Upper lobe of left lung (tissue), 6 donors: Measurements from ENCODE around the gene CFAP69. TPM values are rescaled to one million over a fixed set of nuclear protein-coding genes. Genes with fewer than 3 reads are reported as not detected.
A peak's percentile ranks its signal among the peaks of the same experiment; 100 is the strongest.

ENCODE experiments used
- ATAC-seq, 2 donors: fragments of 200-7000 bp; cut with Tn5 transposase; one replicate each; pipeline ENCODE4 v1.9.1; 2022; ENCODE audit warnings: mild to moderate bottlenecking in 2 of 2, moderate library complexity in 2 of 2; ENCODE audit not compliant: low FRiP score in 2 of 2
- DNase-seq, 2 donors: peaks; one replicate each; pipeline ENCODE4 v3.0.0-alpha.2; 2019 to 2020
- H3K27ac ChIP-seq, 4 donors: fragments of 200-600 bp; sonication (generic); one replicate each; pipeline ENCODE4 v1.5.1; 2016 to 2019
- H3K27me3 ChIP-seq, 4 donors: fragments of 200-600 bp; sonication (generic); one replicate each; pipeline ENCODE4 v1.5.1; 2017 to 2019
- H3K36me3 ChIP-seq, 4 donors: fragments of 200-600 bp; sonication (generic); one replicate each; pipeline ENCODE4 v1.5.1; 2016 to 2019
- H3K4me1 ChIP-seq, 4 donors: fragments of 200-600 bp; sonication (generic); one replicate each; pipeline ENCODE4 v1.5.1; 2018 to 2019
- H3K4me3 ChIP-seq, 4 donors: fragments of 200-600 bp; sonication (generic); one replicate each; pipeline ENCODE4 v1.5.1; 2017 to 2019; ENCODE audit warnings: mild to moderate bottlenecking in 2 of 4, moderate library complexity in 1 of 4
- H3K9me3 ChIP-seq, 4 donors: fragments of 200-600 bp; sonication (generic); one replicate each; pipeline ENCODE4 v1.5.1; 2018 to 2019
- CTCF ChIP-seq, 6 experiments: fragments of 450-650 bp in 4 of 6; fragments of 200-600 bp in 2 of 6; sonication (generic) in 2 of 6; IDR thresholded peaks; one replicate each; pipeline ENCODE4 v1.5.1; 2016 to 2019; ENCODE audit warnings: antibody characterized with exemption in 6 of 6
- EP300 ChIP-seq, 4 donors: sonication (generic); formaldehyde crosslinking; IDR thresholded peaks; one replicate each; pipeline ENCODE4 v1.5.1; 2017; ENCODE audit warnings: antibody characterized with exemption in 4 of 4, control low read depth in 2 of 4
- POLR2A ChIP-seq, 4 donors: fragments of 450-650 bp; IDR thresholded peaks; one replicate each; pipeline ENCODE4 v1.5.1; 2016 to 2017; ENCODE audit warnings: antibody characterized with exemption in 4 of 4, mild to moderate bottlenecking in 2 of 4
- POLR2AphosphoS5 ChIP-seq, 2 donors: sonication (generic); formaldehyde crosslinking; IDR thresholded peaks; one replicate each; pipeline ENCODE4 v1.5.1; 2017; ENCODE audit warnings: antibody characterized with exemption in 2 of 2
- WGBS, 2 donors: methylation state at CpG; one replicate each; pipeline ENCODE4 v1.1.5; 2017 to 2018; 5-methylcytosine and 5-hydroxymethylcytosine counted together
- total RNA-seq, 6 donors: library from RNA; depleted of rRNA in 4 of 6; stranded (reverse); fragments of >200 nt in 4 of 6; gene quantifications; one replicate each; pipeline versions ENCODE4 v1.1.0 to v1.2.1, GENCODE V29; 2016 to 2021
- donor health status: DM: no; HTN: no; CAD: no; lungs with moderate emphysema.
- donor health status: DM: no; HTN: yes; CAD: no; lungs with severe emphysema.

Gene CFAP69
- total RNA-seq, 6 donors from 2014 or later: 3.4 to 34.9 (median 6.9) TPM

- no peak for DNase-seq
- WGBS, 2 donors: 94 to 100% methylated on average over 2 of the region's 2 CpGs
Measured at GRCh38 chr7:90270431-90271178, 25.6 kb downstream of the CFAP69 start.

GRCh38 chr7:90271753-90272152 lies 26.8 kb downstream of the CFAP69 start:
- no peaks in the 10 kb centered on the region for H3K9me3 ChIP-seq
- no peaks in the 10 kb centered on the region for H3K27me3 ChIP-seq
- 62 to 65% methylated on average over 2 of the region's 2 CpGs for WGBS, 2 donors
- H3K4me1 ChIP-seq: no peaks in the 10 kb centered on the region
- no peaks in the 10 kb centered on the region for H3K36me3 ChIP-seq
- H3K27ac ChIP-seq: no peak overlapping the region
- no peak for DNase-seq
- ATAC-seq: peak in 1 of 2 donors; percentile 80
- TF ChIP-seq POLR2A (IDR thresholded peaks at IDR 0.05): no peak
- TF ChIP-seq EP300 (IDR thresholded peaks at IDR 0.05): no peak
- TF ChIP-seq CTCF (IDR thresholded peaks at IDR 0.05): no peak
- TF ChIP-seq POLR2AphosphoS5 (IDR thresholded peaks at IDR 0.05): no peak
- H3K4me3 ChIP-seq: no peak overlapping the region

More at GRCh38 chr7:90270431-90271178, 25.6 kb downstream of the CFAP69 start:
- H3K4me1 ChIP-seq: no peaks in the 10 kb centered on the region
- TF ChIP-seq POLR2A (IDR thresholded peaks at IDR 0.05) (no peak), POLR2AphosphoS5 (IDR thresholded peaks at IDR 0.05) (no peak), EP300 (IDR thresholded peaks at IDR 0.05) (no peak), CTCF (IDR thresholded peaks at IDR 0.05) (no peak)
- H3K27me3 ChIP-seq: no peaks in the 10 kb centered on the region
- H3K9me3 ChIP-seq: no peaks in the 10 kb centered on the region
- H3K27ac ChIP-seq: no peak overlapping the region
- no peaks in the 10 kb centered on the region for H3K36me3 ChIP-seq
- no peak overlapping the region for H3K4me3 ChIP-seq
- ATAC-seq: no peak

- no peak overlapping the region for H3K27ac ChIP-seq
Measured at GRCh38 chr7:90272242-90272641, 27.3 kb downstream of the CFAP69 start.

GRCh38 chr7:90274161-90274560 lies 29.2 kb downstream of the CFAP69 start:
- H3K36me3 ChIP-seq: no peaks in the 10 kb centered on the region
- no peaks in the 10 kb centered on the region for H3K27me3 ChIP-seq
- DNase-seq (no peak), ATAC-seq (no peak)
- H3K27ac ChIP-seq: no peak overlapping the region
- no peaks in the 10 kb centered on the region for H3K4me1 ChIP-seq
- H3K4me3 ChIP-seq: no peak overlapping the region
- no peaks in the 10 kb centered on the region for H3K9me3 ChIP-seq
- no peak for TF ChIP-seq CTCF (IDR thresholded peaks at IDR 0.05)

More at GRCh38 chr7:90272242-90272641, 27.3 kb downstream of the CFAP69 start:
- Histone ChIP-seq H3K36me3 (no peaks in the 10 kb centered on the region), H3K4me3 (no peak overlapping the region), H3K4me1 (no peaks in the 10 kb centered on the region), H3K9me3 (no peaks in the 10 kb centered on the region), H3K27me3 (no peaks in the 10 kb centered on the region)
- DNase-seq (no peak), ATAC-seq (no peak)
- WGBS, 2 donors: 92 to 95% methylated on average over 2 of the region's 2 CpGs
- TF ChIP-seq CTCF (IDR thresholded peaks at IDR 0.05): no peak
- no peak for TF ChIP-seq POLR2A (IDR thresholded peaks at IDR 0.05)
- TF ChIP-seq EP300 (IDR thresholded peaks at IDR 0.05): no peak
- TF ChIP-seq POLR2AphosphoS5 (IDR thresholded peaks at IDR 0.05): no peak
